DMS53 (cell line): Measurements from ENCODE around the gene ELF1.
"Not testable (repeated sequence)": the region's sequence is repeated elsewhere in the genome, so short reads cannot be mapped to it uniquely, and the experiment has no call there.

Experiments
- DNase-seq: peaks from one replicate; lab custom pipeline; 2025; lab: John Stamatoyannopoulos, UW

Gene ELF1

GRCh38 chr13:40893573-40893972 is 125.5 kb downstream of the ELF1 start:
- not testable (repeated sequence) for DNase-seq

GRCh38 chr13:40886017-40886416 is 133.1 kb downstream of the ELF1 start:
- no peak for DNase-seq

GRCh38 chr13:40884175-40884574 is 134.9 kb downstream of the ELF1 start:
- DNase-seq: not testable (repeated sequence)
